HepG2 (cell line): ENCODE data around the gene NHSL1. TPM values are rescaled to one million over a fixed set of nuclear protein-coding genes. Genes with fewer than 3 reads are reported as not detected.

Source experiments
- KIAA2018 ChIP-seq: sonication (generic); formaldehyde crosslinking; IDR thresholded peaks from 2 replicates; pipeline ENCODE4 v1.5.0; 2020; ENCODE audit warnings: mild to moderate bottlenecking, missing genetic modification reagents, borderline replicate concordance
- MLLT10 ChIP-seq: sonication (generic); formaldehyde crosslinking; IDR thresholded peaks from 2 replicates; pipeline ENCODE4 v1.4.0; 2020; ENCODE audit warnings: missing genetic modification reagents
- PRDM10 ChIP-seq: sonication (generic); formaldehyde crosslinking; IDR thresholded peaks from 2 replicates; pipeline ENCODE4 v1.4.0; 2020; ENCODE audit warnings: low read depth, missing genetic modification reagents
- REST ChIP-seq, 2 experiments: IDR thresholded peaks; 2 replicates each; pipeline ENCODE4 v1.6.1; 2011 to 2012; ENCODE audit warnings: low read length in 2 of 2, borderline replicate concordance in 1 of 2, low read depth in 1 of 2, mild to moderate bottlenecking in 1 of 2, moderate library complexity in 1 of 2
- RFX1 ChIP-seq: fragments of 450-650 bp; IDR thresholded peaks from 2 replicates; pipeline ENCODE4 v1.6.1; 2017
- ZBTB43 ChIP-seq: sonication (generic); formaldehyde crosslinking; conservative IDR thresholded peaks from 2 replicates; pipeline ENCODE4 v1.4.0; 2020; ENCODE audit warnings: missing genetic modification reagents
- ZNF503 ChIP-seq: sonication (generic); formaldehyde crosslinking; IDR thresholded peaks from 2 replicates; pipeline ENCODE4 v1.4.0; 2020; ENCODE audit warnings: missing genetic modification reagents
- ZNF639 ChIP-seq: conservative IDR thresholded peaks from 2 replicates; pipeline ENCODE4 v1.6.1; 2018; ENCODE audit warnings: missing genetic modification reagents
- polyA plus RNA-seq, 8 experiments: library from polyadenylated mRNA; depleted of rRNA in 3 of 8; stranded (reverse) in 7 of 8; unstranded in 1 of 8; fragments of >200 nt; fragmentation: Illumina TruSeq in 4 of 8; extraction: Trizol in 4 of 8; gene quantifications; 2 replicates each; pipeline versions ENCODE4 v1.2.1 to v1.2.3, GENCODE V29; 2011 to 2016; ENCODE audit warnings: low read depth in 4 of 8, missing spikeins in 1 of 8, mixed read lengths in 1 of 8; ENCODE audit not compliant: insufficient read depth in 1 of 8
- total RNA-seq, 5 experiments: library from RNA; depleted of rRNA; stranded (reverse); fragments of >200 nt; fragmentation: Illumina TruSeq; extraction: Trizol; gene quantifications; 2 replicates each; pipeline ENCODE4 v1.2.3, GENCODE V29; 2016; ENCODE audit warnings: low read depth in 1 of 5

NHSL1 gene
- total and polyA plus RNA-seq, 2 of the 13 experiments (the other 11 are each of a cell fraction or from before 2014, with no cell fraction given) = 24.9 to 53.6 TPM

- TF ChIP-seq KIAA2018 (CRISPR knock-in tag) = no peak
- TF ChIP-seq RFX1 = no peak
- no peak for TF ChIP-seq MLLT10
- TF ChIP-seq ZNF639 (CRISPR knock-in tag) = no peak
- TF ChIP-seq ZBTB43 = no peak
- TF ChIP-seq PRDM10 (CRISPR knock-in tag) = no peak
- TF ChIP-seq ZNF503 (CRISPR knock-in tag) = no peak
- no peak for TF ChIP-seq REST (IDR thresholded peaks at IDR 0.05; ENCODE audit: borderline replicate concordance in 1 of 2, low read depth in 1 of 2, low read length in 2 of 2)
These were observed 18.3 kb upstream of the NHSL1 start (continued) for GRCh38 chr6:138517635-138518034.
